GM12801 (cell line): ENCODE results near the gene PCDH9.

Source experiments
- TF ChIP-seq, protein P1 (sequence below): IDR thresholded peaks from one replicate; pipeline ENCODE4 v1.5.1; 2011; ENCODE audit warnings: control low read depth; ENCODE audit not compliant: insufficient read length; ENCODE audit errors: extremely low read depth

PCDH9 gene

DNA sequence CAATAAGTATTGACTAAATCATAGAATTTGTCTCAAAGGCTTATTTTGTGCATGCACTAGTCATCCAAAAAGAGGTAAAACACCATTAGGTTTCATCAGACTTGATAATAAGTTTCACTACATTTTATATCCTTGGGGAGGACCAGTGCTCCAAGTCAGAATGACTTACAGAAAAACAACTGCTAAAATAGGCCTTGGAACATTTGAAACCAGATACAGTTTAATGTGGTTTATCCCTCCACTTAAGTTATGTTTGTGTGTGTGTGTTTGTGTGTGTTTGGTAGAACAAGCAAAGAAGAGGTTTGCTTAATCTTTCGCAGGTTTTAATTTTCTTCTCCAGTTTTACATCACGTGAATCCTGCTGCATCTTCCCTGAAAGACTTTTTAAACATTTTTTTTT lies 570.9 kb downstream of the PCDH9 start:
- TF ChIP-seq, protein P1, sequence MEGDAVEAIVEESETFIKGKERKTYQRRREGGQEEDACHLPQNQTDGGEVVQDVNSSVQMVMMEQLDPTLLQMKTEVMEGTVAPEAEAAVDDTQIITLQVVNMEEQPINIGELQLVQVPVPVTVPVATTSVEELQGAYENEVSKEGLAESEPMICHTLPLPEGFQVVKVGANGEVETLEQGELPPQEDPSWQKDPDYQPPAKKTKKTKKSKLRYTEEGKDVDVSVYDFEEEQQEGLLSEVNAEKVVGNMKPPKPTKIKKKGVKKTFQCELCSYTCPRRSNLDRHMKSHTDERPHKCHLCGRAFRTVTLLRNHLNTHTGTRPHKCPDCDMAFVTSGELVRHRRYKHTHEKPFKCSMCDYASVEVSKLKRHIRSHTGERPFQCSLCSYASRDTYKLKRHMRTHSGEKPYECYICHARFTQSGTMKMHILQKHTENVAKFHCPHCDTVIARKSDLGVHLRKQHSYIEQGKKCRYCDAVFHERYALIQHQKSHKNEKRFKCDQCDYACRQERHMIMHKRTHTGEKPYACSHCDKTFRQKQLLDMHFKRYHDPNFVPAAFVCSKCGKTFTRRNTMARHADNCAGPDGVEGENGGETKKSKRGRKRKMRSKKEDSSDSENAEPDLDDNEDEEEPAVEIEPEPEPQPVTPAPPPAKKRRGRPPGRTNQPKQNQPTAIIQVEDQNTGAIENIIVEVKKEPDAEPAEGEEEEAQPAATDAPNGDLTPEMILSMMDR, result no peak

GRCh38 chr13:66657165-66657881 lies 572.8 kb downstream of the PCDH9 start:
- TF ChIP-seq, protein P1, result no peak

DNA sequence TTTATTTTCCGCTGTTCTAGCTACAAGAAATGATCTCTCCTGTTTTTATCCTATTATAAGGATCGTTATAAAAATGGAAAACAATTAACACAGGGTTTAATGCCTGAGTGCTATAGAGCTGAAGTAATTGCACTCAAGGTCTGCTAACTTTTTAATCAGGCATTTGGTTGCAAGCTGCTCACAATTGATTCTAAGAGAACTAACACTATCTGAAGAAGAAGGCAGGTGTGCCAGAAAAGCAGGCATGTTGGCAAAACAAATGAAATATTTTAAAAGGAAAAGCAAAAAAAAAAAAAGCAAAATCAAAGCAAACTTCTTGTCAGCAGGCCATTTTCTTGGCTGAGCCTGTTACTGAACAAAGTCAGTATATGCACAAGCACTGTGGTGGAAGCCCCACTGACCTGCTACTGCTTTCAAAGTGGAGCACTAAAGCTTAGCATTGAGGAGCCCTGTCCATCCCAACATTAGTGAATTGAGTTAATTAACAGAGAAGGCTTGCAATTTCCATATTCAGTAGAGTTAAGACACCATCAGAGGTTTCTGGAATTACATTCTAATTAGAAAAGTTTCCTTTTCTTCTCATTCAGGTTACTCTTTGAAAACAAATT lies 574.2 kb downstream of the PCDH9 start:
- TF ChIP-seq, protein P1, result no peak

GRCh38 chr13:66644855-66645460 lies 585.2 kb downstream of the PCDH9 start:
- TF ChIP-seq, protein P1, result no peak

DNA sequence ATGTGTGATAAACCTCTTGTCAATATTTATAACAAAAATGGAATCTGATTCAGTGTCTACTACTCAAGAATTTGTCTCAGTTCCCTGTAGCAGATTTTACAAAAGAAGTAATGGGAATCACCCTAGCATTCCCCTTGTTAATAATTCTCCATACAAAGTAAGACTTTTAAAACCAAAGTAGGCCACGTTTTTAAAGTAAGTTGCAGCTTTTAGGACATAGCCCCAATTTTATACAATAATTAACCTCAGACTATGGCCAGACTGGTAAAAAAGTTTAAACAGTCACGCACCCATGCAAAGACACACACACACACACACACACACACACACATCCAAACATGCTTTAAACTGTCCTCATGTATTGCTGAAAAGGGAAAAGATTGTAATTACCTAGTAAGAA lies 589.9 kb downstream of the PCDH9 start:
- TF ChIP-seq, protein P1, result no peak

- TF ChIP-seq, protein P1, result no peak
Measured at GRCh38 chr13:66639044-66639443, 591.1 kb downstream of the PCDH9 start.

DNA sequence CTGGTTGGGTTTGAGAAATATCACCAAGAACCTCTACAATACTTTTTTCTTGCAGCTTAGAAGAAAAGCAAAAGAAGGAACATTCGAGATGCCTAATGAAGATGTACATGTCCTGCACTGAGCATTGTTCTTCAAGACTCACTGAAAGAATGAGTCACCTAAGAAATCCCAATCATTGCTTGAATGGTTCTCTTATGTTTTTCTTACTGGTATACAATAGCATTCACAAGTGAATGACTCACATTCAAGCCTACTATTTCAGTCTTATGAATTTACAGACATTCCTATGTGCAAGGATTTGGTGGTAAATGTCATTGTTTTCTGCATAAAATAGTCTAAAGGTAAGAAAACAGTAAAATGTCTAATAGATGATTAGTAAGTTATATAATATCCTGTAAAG lies 594.6 kb downstream of the PCDH9 start:
- TF ChIP-seq, protein P1, result no peak
